IMR-90 (cell line): Measurements from ENCODE around the gene INPP5F. TPM values are rescaled to one million over a fixed set of nuclear protein-coding genes. Genes with fewer than 3 reads are reported as not detected.

ENCODE experiments used
- ATAC-seq: fragments of 200-7000 bp; cut with Tn5 transposase; 2 replicates; pipeline ENCODE4 v1.9.1; 2020; ENCODE audit warnings: low read depth, mild to moderate bottlenecking, moderate library complexity
- BruUV-seq: library from RNA; stranded (reverse); fragments of 400-500 nt; replicated peaks from 2 replicates; lab custom pipeline; 2021; lab: Mats Ljungman, UMichigan
- CTCF ChIA-PET: fragments of 300-600 bp; formaldehyde crosslinking; extraction: SDS; loops from one replicate; lab custom pipeline; 2021; ENCODE audit warnings: antibody characterized with exemption; lab: Yijun Ruan, JAX
- POLR2A ChIA-PET: fragments of 300-600 bp; sonication (Branson Sonifier 250); formaldehyde crosslinking; loops from one replicate; lab custom pipeline; 2022; ENCODE audit warnings: antibody characterized with exemption; ENCODE audit not compliant: unreplicated experiment; lab: Charles Lee
- DNase-seq: peaks from one replicate; pipeline ENCODE4 v3.0.0; 2013
- H2AFZ ChIP-seq: replicated peaks from 2 replicates; pipeline ENCODE3; 2013; ENCODE audit warnings: low read length, mild to moderate bottlenecking; ENCODE audit not compliant: poor library complexity
- H2AK5ac ChIP-seq: 2 replicates; pipeline ENCODE4 v1.6.1; 2013; ENCODE audit warnings: low read depth, low read length, inconsistent platforms
- H2AK9ac ChIP-seq: replicated peaks from 2 replicates; pipeline ENCODE3; 2013; ENCODE audit warnings: mild to moderate bottlenecking, low read depth, low read length, moderate library complexity; ENCODE audit not compliant: poor library complexity
- H2BK120ac ChIP-seq: 2 replicates; pipeline ENCODE4 v1.6.1; 2013; ENCODE audit warnings: low read depth, low read length, inconsistent platforms
- H2BK15ac ChIP-seq: 3 replicates; pipeline ENCODE4 v1.6.1; 2013; ENCODE audit warnings: low read depth, low read length, inconsistent platforms
- H2BK20ac ChIP-seq: 2 replicates; pipeline ENCODE4 v1.6.1; 2013; ENCODE audit warnings: low read depth, mild to moderate bottlenecking, inconsistent platforms, low read length, moderate library complexity
- H2BK5ac ChIP-seq: 2 replicates; pipeline ENCODE4 v1.6.1; 2013; ENCODE audit warnings: mild to moderate bottlenecking, low read depth, low read length, inconsistent platforms; ENCODE audit not compliant: poor library complexity, severe bottlenecking
- H3K14ac ChIP-seq: replicated peaks from 2 replicates; pipeline ENCODE4 v1.6.1; 2013; ENCODE audit warnings: low read depth, low read length, inconsistent platforms
- H3K18ac ChIP-seq: 2 replicates; pipeline ENCODE4 v1.6.1; 2013; ENCODE audit warnings: low read depth, low read length, control low read depth
- H3K23ac ChIP-seq: 2 replicates; pipeline ENCODE4 v1.6.1; 2013; ENCODE audit warnings: low read depth, low read length, inconsistent platforms
- H3K27ac ChIP-seq: 2 replicates; pipeline ENCODE4 v1.5.1; 2013; ENCODE audit warnings: mild to moderate bottlenecking, control low read depth, low read length; ENCODE audit not compliant: insufficient read depth
- H3K27me3 ChIP-seq: 2 replicates; pipeline ENCODE4 v1.6.1; 2013; ENCODE audit warnings: low read length; ENCODE audit not compliant: control insufficient read depth, insufficient read depth
- H3K36me3 ChIP-seq: 2 replicates; pipeline ENCODE4 v1.6.1; 2013; ENCODE audit warnings: low read length, mixed read lengths; ENCODE audit not compliant: control insufficient read depth, insufficient read depth
- H3K4ac ChIP-seq: 2 replicates; pipeline ENCODE4 v1.6.1; 2013; ENCODE audit warnings: low read depth, low read length, inconsistent platforms
- H3K4me1 ChIP-seq: 2 replicates; pipeline ENCODE4 v1.6.1; 2013; ENCODE audit warnings: low read length, mixed read lengths; ENCODE audit not compliant: control insufficient read depth, insufficient read depth
- H3K4me2 ChIP-seq: 2 replicates; pipeline ENCODE4 v1.6.1; 2013; ENCODE audit warnings: low read depth, mild to moderate bottlenecking, control low read depth, low read length, moderate library complexity
- H3K4me3 ChIP-seq: 2 replicates; pipeline ENCODE4 v1.5.1; 2013; ENCODE audit warnings: low read depth, mild to moderate bottlenecking, control low read depth, low read length, moderate library complexity; ENCODE audit not compliant: insufficient read depth
- H3K56ac ChIP-seq: 2 replicates; pipeline ENCODE4 v1.6.1; 2013; ENCODE audit warnings: low read length, inconsistent platforms; ENCODE audit not compliant: insufficient read depth; ENCODE audit errors: extremely low read depth
- H3K79me1 ChIP-seq, 2 experiments: 2 replicates each; pipeline ENCODE4 v1.6.1; 2013; ENCODE audit warnings: low read length in 2 of 2, inconsistent platforms in 1 of 2, low read depth in 1 of 2
- H3K9ac ChIP-seq: 2 replicates; pipeline ENCODE4 v1.6.1; 2013; ENCODE audit warnings: low read depth, low read length, control low read depth
- H3K9me1 ChIP-seq: 2 replicates; pipeline ENCODE4 v1.6.1; 2013; ENCODE audit warnings: low read length, inconsistent platforms; ENCODE audit not compliant: insufficient read depth
- H3K9me3 ChIP-seq: 2 replicates; pipeline ENCODE4 v1.6.1; 2013; ENCODE audit warnings: low read length; ENCODE audit not compliant: control insufficient read depth, insufficient read depth
- H4K20me1 ChIP-seq: 2 replicates; pipeline ENCODE4 v1.6.1; 2013; ENCODE audit warnings: low read length, inconsistent platforms; ENCODE audit not compliant: insufficient read depth
- H4K5ac ChIP-seq: 2 replicates; pipeline ENCODE4 v1.6.1; 2013; ENCODE audit warnings: mild to moderate bottlenecking, low read depth, low read length, control low read depth
- H4K8ac ChIP-seq, 2 experiments: 2 replicates each; pipeline ENCODE4 v1.6.1; 2013; ENCODE audit warnings: low read depth in 2 of 2, low read length in 2 of 2, control low read depth in 1 of 2, inconsistent platforms in 1 of 2
- H4K91ac ChIP-seq: 2 replicates; pipeline ENCODE4 v1.6.1; 2013; ENCODE audit warnings: low read depth, low read length, inconsistent platforms; ENCODE audit not compliant: insufficient read depth
- CEBPB ChIP-seq: IDR thresholded peaks from 2 replicates; pipeline ENCODE4 v1.6.1; 2012; ENCODE audit warnings: low read depth, low read length, improper control_type of control experiment
- CHD1 ChIP-seq: IDR thresholded peaks from 2 replicates; pipeline ENCODE4 v1.6.1; 2012; ENCODE audit warnings: low read depth, low read length, improper control_type of control experiment
- CTCF ChIP-seq: conservative IDR thresholded peaks from 2 replicates; pipeline ENCODE4 v1.5.1; 2012; ENCODE audit warnings: mild to moderate bottlenecking, low read depth, low read length, improper control_type of control experiment
- FOS ChIP-seq: fragments of 150-350 bp; IDR thresholded peaks from 2 replicates; pipeline ENCODE4 v1.6.1; 2016; ENCODE audit warnings: low read depth, low read length
- MAFK ChIP-seq: IDR thresholded peaks from 2 replicates; pipeline ENCODE4 v1.6.1; 2012; ENCODE audit warnings: low read depth, low read length, improper control_type of control experiment
- MXI1 ChIP-seq: IDR thresholded peaks from 2 replicates; pipeline ENCODE4 v1.6.1; 2012; ENCODE audit warnings: low read depth, mild to moderate bottlenecking, low read length, moderate library complexity, borderline replicate concordance
- NFE2L2 ChIP-seq: fragments of 150-350 bp; IDR thresholded peaks from 2 replicates; pipeline ENCODE4 v1.6.1; 2016; ENCODE audit warnings: low read depth, mild to moderate bottlenecking, low read length
- POLR2A ChIP-seq: IDR thresholded peaks from 2 replicates; pipeline ENCODE4 v1.6.1; 2012; ENCODE audit warnings: mild to moderate bottlenecking, low read depth, low read length
- RAD21 ChIP-seq: IDR thresholded peaks from 2 replicates; pipeline ENCODE4 v1.6.1; 2012; ENCODE audit warnings: low read length, improper control_type of control experiment
- RCOR1 ChIP-seq: IDR thresholded peaks from 2 replicates; pipeline ENCODE4 v1.6.1; 2012; ENCODE audit warnings: mild to moderate bottlenecking, low read length, improper control_type of control experiment; ENCODE audit not compliant: insufficient replicate concordance
- SMC3 ChIP-seq: fragments of 150-350 bp; IDR thresholded peaks from 2 replicates; pipeline ENCODE4 v1.6.1; 2016; ENCODE audit warnings: low read depth, mild to moderate bottlenecking, antibody characterized with exemption, low read length, moderate library complexity
- USF2 ChIP-seq: fragments of 150-350 bp; IDR thresholded peaks from 2 replicates; pipeline ENCODE4 v1.6.1; 2017; ENCODE audit warnings: mild to moderate bottlenecking, antibody characterized with exemption, low read length, low read depth
- WGBS, 2 experiments: methylation state at CpG; one replicate each; pipeline versions ENCODE4 v1.1.5 to v1.1.7; 2013; ENCODE audit warnings: missing lambda C conversion rate in 2 of 2; ENCODE audit not compliant: insufficient read length in 1 of 2; ENCODE audit errors: extremely low coverage in 2 of 2; 5-methylcytosine and 5-hydroxymethylcytosine counted together
- dilution Hi-C: fragments of 300-500 bp; cut with HindIII; formaldehyde crosslinking; loops from one replicate; pipeline ENCODE4 v1.14.3; 2018; ENCODE audit warnings: low sequenced_read_pairs; ENCODE audit not compliant: unreplicated experiment
- in situ Hi-C: fragments of 300-500 bp; cut with MboI; formaldehyde crosslinking; loops from 3 replicates; pipeline ENCODE4 v1.14.3; 2019; ENCODE audit warnings: low sequenced_read_pairs, inconsistent platforms, mixed read lengths
- intact Hi-C: fragments of 100-400 bp; cut with micrococcal nuclease; formaldehyde crosslinking; loops from 2 replicates; pipeline ENCODE4 v1.10.0; 2022
- polyA plus RNA-seq, 3 experiments: library from polyadenylated mRNA; depleted of rRNA; stranded (reverse); fragments of >200 nt; gene quantifications; 2 replicates each; pipeline ENCODE4 v1.2.3, GENCODE V29; 2012; ENCODE audit warnings: low replicate concordance in 1 of 3
- total RNA-seq: library from RNA; depleted of rRNA; stranded (reverse); fragments of >200 nt; gene quantifications from 2 replicates; pipeline ENCODE4 v1.2.3, GENCODE V29; 2012
- TF ChIP-seq, protein P1 (sequence below): fragments of 150-350 bp; IDR thresholded peaks from 2 replicates; pipeline ENCODE4 v1.6.1; 2016; ENCODE audit warnings: low read depth, mild to moderate bottlenecking, low read length, moderate library complexity, borderline replicate concordance

INPP5F gene
- total and polyA plus RNA-seq, 2 of the 4 experiments (the other 2 are of a cell fraction), result 19.0 to 29.6 TPM

- no peaks in the 10 kb centered on the region for H3K9me3 ChIP-seq
- ChIA-PET POLR2A (no interaction called here), CTCF (no interaction called here)
- H2AK9ac ChIP-seq, result no peak overlapping the region
- in situ Hi-C loops, result no loop called here
- H4K5ac ChIP-seq, result no peak overlapping the region
- no peak for ATAC-seq
- 0 out of 2 replicates have a peak, but pooled peaks cover 3% of the 10 kb centered on the region for H3K9me1 ChIP-seq
- no peaks in the 10 kb centered on the region for H3K36me3 ChIP-seq
- no peak for TF ChIP-seq FOS
- TF ChIP-seq MAFK, result no peak
- TF ChIP-seq, protein P1, sequence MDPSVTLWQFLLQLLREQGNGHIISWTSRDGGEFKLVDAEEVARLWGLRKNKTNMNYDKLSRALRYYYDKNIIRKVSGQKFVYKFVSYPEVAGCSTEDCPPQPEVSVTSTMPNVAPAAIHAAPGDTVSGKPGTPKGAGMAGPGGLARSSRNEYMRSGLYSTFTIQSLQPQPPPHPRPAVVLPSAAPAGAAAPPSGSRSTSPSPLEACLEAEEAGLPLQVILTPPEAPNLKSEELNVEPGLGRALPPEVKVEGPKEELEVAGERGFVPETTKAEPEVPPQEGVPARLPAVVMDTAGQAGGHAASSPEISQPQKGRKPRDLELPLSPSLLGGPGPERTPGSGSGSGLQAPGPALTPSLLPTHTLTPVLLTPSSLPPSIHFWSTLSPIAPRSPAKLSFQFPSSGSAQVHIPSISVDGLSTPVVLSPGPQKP, result no peak
- no peak for TF ChIP-seq RCOR1
- TF ChIP-seq POLR2A, result no peak
- no peak for TF ChIP-seq USF2
- TF ChIP-seq CEBPB, result no peak
- no peak for TF ChIP-seq SMC3
- no peak for TF ChIP-seq RAD21
- no peak for TF ChIP-seq CHD1
- no peak for TF ChIP-seq MXI1
- TF ChIP-seq CTCF, result no peak
- TF ChIP-seq NFE2L2, result no peak
- no peak overlapping the region for H2BK15ac ChIP-seq
- no peak overlapping the region for H2AFZ ChIP-seq
- H3K27ac ChIP-seq, result no peak overlapping the region
- H4K8ac ChIP-seq, result no peak overlapping the region
- no peak overlapping the region for H2BK20ac ChIP-seq
- no peak overlapping the region for H3K14ac ChIP-seq
- DNase-seq, result no peak
- no peak overlapping the region for H3K4me3 ChIP-seq
- H3K27me3 ChIP-seq, result no peaks in the 10 kb centered on the region
- no peak overlapping the region for H2BK5ac ChIP-seq
- no peak overlapping the region for H2BK120ac ChIP-seq
- no peak overlapping the region for H3K4me2 ChIP-seq
- intact Hi-C loops, result no loop called here
- no TSS peak for BruUV-seq
- H3K23ac ChIP-seq, result no peak overlapping the region
- no peak overlapping the region for H3K18ac ChIP-seq
- no peak overlapping the region for H3K9ac ChIP-seq
- H2AK5ac ChIP-seq, result no peak overlapping the region
- H3K4ac ChIP-seq, result no peak overlapping the region
- dilution Hi-C loops, result no loop called here
- 97% methylated on average over 5 of the region's 12 CpGs; no CpG with 5 or more reads in 1 of the 2 experiments for WGBS, 2 experiments
- no peaks in the 10 kb centered on the region; the same call in 1 of the 2 replicates for H3K4me1 ChIP-seq
- peaks cover 4 to 14% of the 10 kb centered on the region in 2 experiments; a peak in 3 of 4 replicates for H3K79me1 ChIP-seq
- H4K91ac ChIP-seq, result no peak overlapping the region
- H4K20me1 ChIP-seq, result no peaks in the 10 kb centered on the region
- no peak overlapping the region for H3K56ac ChIP-seq
Measured at GRCh38 chr10:119748871-119749270, 23.0 kb downstream of the INPP5F start.
